Stimulated activated CD4-positive, alpha-beta T cell treated with anti-CD3 and anti-CD28 coated beads, Interleukin-15, amount 100 ng/mL, for 1 hour (primary cell): ENCODE results near the gene IMMT.

ENCODE experiments used
- DNase-seq, 2 donors: peaks; one replicate each; pipeline ENCODE4 v3.0.0-alpha.2; 2020; ENCODE audit warnings: low read depth in 1 of 2, low spot score in 1 of 2

Gene IMMT

GRCh38 chr2:86226636-86227520 lies 31.6 kb upstream of the IMMT start:
- DNase-seq, result no peak

- DNase-seq, result no peak
Measured at GRCh38 chr2:86226070-86226469, 30.8 kb upstream of the IMMT start.

- DNase-seq, result peak; percentile 15 to 38
Measured at GRCh38 chr2:86225581-86225980, 30.3 kb upstream of the IMMT start.

- DNase-seq, result no peak
Measured at GRCh38 chr2:86224645-86225355, 29.5 kb upstream of the IMMT start.

- DNase-seq, result no peak
Measured at GRCh38 chr2:86223927-86224560, 28.8 kb upstream of the IMMT start.

GRCh38 chr2:86223140-86223926 lies 28.1 kb upstream of the IMMT start:
- no peak for DNase-seq

- peak; percentile 17 to 25 for DNase-seq
Measured at GRCh38 chr2:86221066-86221684, 25.9 kb upstream of the IMMT start.

GRCh38 chr2:86219896-86220295 lies 24.6 kb upstream of the IMMT start:
- no peak for DNase-seq

GRCh38 chr2:86218124-86218523 lies 22.9 kb upstream of the IMMT start:
- DNase-seq, result no peak

GRCh38 chr2:86216575-86217555 lies 21.6 kb upstream of the IMMT start:
- DNase-seq, result no peak

- DNase-seq, result no peak
Measured at GRCh38 chr2:86214503-86214832, 19.2 kb upstream of the IMMT start.

GRCh38 chr2:86213699-86214502 lies 18.6 kb upstream of the IMMT start:
- DNase-seq, result no peak

- DNase-seq, result no peak
Measured at GRCh38 chr2:86213056-86213455, 17.8 kb upstream of the IMMT start.

- DNase-seq, result no peak
Measured at GRCh38 chr2:86211796-86212188, 16.5 kb upstream of the IMMT start.

GRCh38 chr2:86211033-86211795 lies 16.0 kb upstream of the IMMT start:
- DNase-seq, result no peak

- DNase-seq, result no peak
Measured at GRCh38 chr2:86204458-86204857, 9.2 kb upstream of the IMMT start.

GRCh38 chr2:86203614-86204013 lies 8.4 kb upstream of the IMMT start:
- DNase-seq, result no peak

GRCh38 chr2:86202702-86203101 lies 7.4 kb upstream of the IMMT start:
- DNase-seq, result no peak
